Spleen (tissue), 11 donors: Measurements from ENCODE around the gene LBHD1. TPM values are rescaled to one million over a fixed set of nuclear protein-coding genes. Genes with fewer than 3 reads are reported as not detected.

Experiments used
- DNase-seq: peaks from one replicate; pipeline ENCODE4 v3.0.0-alpha.2; 2020
- H3K27ac ChIP-seq, 8 donors: fragments of 200-600 bp; sonication (generic) in 7 of 8; 1 replicate in 4 of 8; 2 replicates in 4 of 8; pipeline versions ENCODE4 v1.5.0 to v1.8.0; 2016 to 2021; ENCODE audit warnings: inconsistent platforms in 4 of 8, mild to moderate bottlenecking in 4 of 8, moderate library complexity in 1 of 8
- H3K27me3 ChIP-seq, 7 donors: fragments of 200-600 bp; sonication (generic) in 6 of 7; replicated peaks in 1 of 7; 1 replicate in 4 of 7; 2 replicates in 3 of 7; pipeline versions ENCODE4 v1.5.0 to v1.8.0; 2016 to 2021; ENCODE audit warnings: inconsistent platforms in 3 of 7, mild to moderate bottlenecking in 1 of 7
- H3K36me3 ChIP-seq, 6 donors: fragments of 200-600 bp; sonication (generic) in 5 of 6; 1 replicate in 4 of 6; 2 replicates in 2 of 6; pipeline versions ENCODE4 v1.5.0 to v1.8.0; 2016 to 2021; ENCODE audit warnings: inconsistent platforms in 2 of 6
- H3K4me1 ChIP-seq, 6 donors: fragments of 200-600 bp; sonication (generic) in 5 of 6; 1 replicate in 3 of 6; 2 replicates in 3 of 6; pipeline versions ENCODE4 v1.5.0 to v1.8.0; 2016 to 2021; ENCODE audit warnings: inconsistent platforms in 3 of 6
- H3K4me3 ChIP-seq, 8 donors: fragments of 200-600 bp; sonication (generic) in 7 of 8; 1 replicate in 4 of 8; 2 replicates in 4 of 8; pipeline versions ENCODE4 v1.5.0 to v1.8.0; 2016 to 2021; ENCODE audit warnings: inconsistent platforms in 4 of 8, mild to moderate bottlenecking in 4 of 8, moderate library complexity in 2 of 8
- H3K9me3 ChIP-seq, 8 donors: fragments of 200-600 bp; sonication (generic) in 7 of 8; 1 replicate in 4 of 8; 2 replicates in 4 of 8; pipeline versions ENCODE4 v1.5.0 to v1.8.0; 2016 to 2021; ENCODE audit warnings: inconsistent platforms in 4 of 8
- POLR2A ChIP-seq, 3 donors: fragments of 450-650 bp; IDR thresholded peaks; one replicate each; pipeline ENCODE4 v1.5.1; 2017; ENCODE audit warnings: antibody characterized with exemption in 3 of 3, mild to moderate bottlenecking in 1 of 3
- POLR2AphosphoS5 ChIP-seq, 3 donors: sonication (generic); formaldehyde crosslinking; IDR thresholded peaks; one replicate each; pipeline ENCODE4 v1.5.1; 2017; ENCODE audit warnings: antibody characterized with exemption in 3 of 3
- WGBS, 5 donors: extraction: QIAGEN DNeasy Blood & Tissue Kit in 3 of 5; methylation state at CpG; one replicate each; pipeline versions ENCODE4 v1.1.5 to v1.1.7; 2013 to 2018; 5-methylcytosine and 5-hydroxymethylcytosine counted together
- intact Hi-C: fragments of 100-400 bp; cut with DNase I; formaldehyde crosslinking; loops from one replicate; pipeline ENCODE4 v1.15.0; 2023; ENCODE audit warnings: low total_unique reads
- polyA plus RNA-seq, 3 donors: library from polyadenylated mRNA; stranded (reverse); fragments of 200-250 nt; gene quantifications; one replicate each; pipeline ENCODE4 v1.2.1, GENCODE V29; 2013
- total RNA-seq, 7 donors: library from RNA; depleted of rRNA in 3 of 7; stranded (reverse); fragments of >200 nt in 3 of 7; fragmentation: NEBNext Ultra II Directional in 4 of 7; extraction: Animal tissue kit (Norgen Biotek cat#: 25700) in 4 of 7; gene quantifications; one replicate each; pipeline versions ENCODE4 v1.1.0 to v1.2.1, GENCODE V29; 2016 to 2021
- TF ChIP-seq, protein P1 (sequence below), 11 experiments: fragments of 200-600 bp in 7 of 11; fragments of 450-650 bp in 4 of 11; sonication (generic) in 4 of 11; IDR thresholded peaks in 8 of 11; conservative IDR thresholded peaks in 3 of 11; 1 replicate in 7 of 11; 2 replicates in 4 of 11; pipeline versions ENCODE4 v1.4.0 to v1.8.0; 2016 to 2021; ENCODE audit warnings: antibody characterized with exemption in 11 of 11, inconsistent platforms in 4 of 11, mild to moderate bottlenecking in 1 of 11
- donor health status: healthy with polysubstance abuse.
- donor health status: DM: no; HTN: no; CAD: no; lungs with moderate emphysema.
- donor health status: DM: no; HTN: no; CAD: no.
- donor health status: Bipolar disorder and iron deficiency.
- donor health status: healthy.
- donor health status: DM: no; HTN: no; CAD: no.
- donor health status: DM: yes; HTN: yes; CAD: no.

Gene LBHD1
- total and polyA plus RNA-seq, 10 donors = 7.3 to 21.2 (median 13.3) TPM

DNA sequence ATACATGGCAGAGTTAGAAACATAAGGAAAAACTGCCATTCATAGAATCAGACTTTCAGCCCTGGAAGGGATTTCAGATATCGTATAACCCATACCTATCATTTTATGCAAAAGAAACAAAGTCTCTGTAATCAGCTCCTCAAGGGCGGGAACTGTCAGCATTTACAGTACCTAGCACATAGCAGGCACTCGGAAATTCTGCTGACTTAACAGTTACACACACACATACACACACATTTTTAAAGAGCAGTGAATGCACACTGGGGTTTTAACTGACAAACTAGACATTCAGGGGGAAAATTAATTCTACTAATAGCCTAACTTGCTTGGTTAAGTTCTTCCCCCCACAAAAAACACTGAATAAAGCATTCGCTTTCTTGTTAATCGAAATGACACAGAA, 44.1 kb upstream of the LBHD1 start:
- Histone ChIP-seq H3K4me3 (no peak overlapping the region), H3K27ac (no peak overlapping the region), H3K9me3 (no peaks in the 10 kb centered on the region), H3K36me3 (peaks cover 6 to 100% (median 96%) of the 10 kb centered on the region in 6 donors), H3K27me3 (no peaks in the 10 kb centered on the region), H3K4me1 (peaks cover 0 to 85% (median 25%) of the 10 kb centered on the region in 6 donors)
- no peak for DNase-seq
- intact Hi-C loops = no loop called here
- WGBS, 5 donors = 89 to 97% (median 91%) methylated on average over 5 of the region's 5 CpGs
- TF ChIP-seq POLR2A (IDR thresholded peaks at IDR 0.05) (no peak), POLR2AphosphoS5 (IDR thresholded peaks at IDR 0.05) (no peak)
- TF ChIP-seq, protein P1, sequence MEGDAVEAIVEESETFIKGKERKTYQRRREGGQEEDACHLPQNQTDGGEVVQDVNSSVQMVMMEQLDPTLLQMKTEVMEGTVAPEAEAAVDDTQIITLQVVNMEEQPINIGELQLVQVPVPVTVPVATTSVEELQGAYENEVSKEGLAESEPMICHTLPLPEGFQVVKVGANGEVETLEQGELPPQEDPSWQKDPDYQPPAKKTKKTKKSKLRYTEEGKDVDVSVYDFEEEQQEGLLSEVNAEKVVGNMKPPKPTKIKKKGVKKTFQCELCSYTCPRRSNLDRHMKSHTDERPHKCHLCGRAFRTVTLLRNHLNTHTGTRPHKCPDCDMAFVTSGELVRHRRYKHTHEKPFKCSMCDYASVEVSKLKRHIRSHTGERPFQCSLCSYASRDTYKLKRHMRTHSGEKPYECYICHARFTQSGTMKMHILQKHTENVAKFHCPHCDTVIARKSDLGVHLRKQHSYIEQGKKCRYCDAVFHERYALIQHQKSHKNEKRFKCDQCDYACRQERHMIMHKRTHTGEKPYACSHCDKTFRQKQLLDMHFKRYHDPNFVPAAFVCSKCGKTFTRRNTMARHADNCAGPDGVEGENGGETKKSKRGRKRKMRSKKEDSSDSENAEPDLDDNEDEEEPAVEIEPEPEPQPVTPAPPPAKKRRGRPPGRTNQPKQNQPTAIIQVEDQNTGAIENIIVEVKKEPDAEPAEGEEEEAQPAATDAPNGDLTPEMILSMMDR (IDR thresholded peaks at IDR 0.05 in 8 of 11, conservative IDR thresholded peaks at IDR 0.05 in 3 of 11) = no peak

DNA sequence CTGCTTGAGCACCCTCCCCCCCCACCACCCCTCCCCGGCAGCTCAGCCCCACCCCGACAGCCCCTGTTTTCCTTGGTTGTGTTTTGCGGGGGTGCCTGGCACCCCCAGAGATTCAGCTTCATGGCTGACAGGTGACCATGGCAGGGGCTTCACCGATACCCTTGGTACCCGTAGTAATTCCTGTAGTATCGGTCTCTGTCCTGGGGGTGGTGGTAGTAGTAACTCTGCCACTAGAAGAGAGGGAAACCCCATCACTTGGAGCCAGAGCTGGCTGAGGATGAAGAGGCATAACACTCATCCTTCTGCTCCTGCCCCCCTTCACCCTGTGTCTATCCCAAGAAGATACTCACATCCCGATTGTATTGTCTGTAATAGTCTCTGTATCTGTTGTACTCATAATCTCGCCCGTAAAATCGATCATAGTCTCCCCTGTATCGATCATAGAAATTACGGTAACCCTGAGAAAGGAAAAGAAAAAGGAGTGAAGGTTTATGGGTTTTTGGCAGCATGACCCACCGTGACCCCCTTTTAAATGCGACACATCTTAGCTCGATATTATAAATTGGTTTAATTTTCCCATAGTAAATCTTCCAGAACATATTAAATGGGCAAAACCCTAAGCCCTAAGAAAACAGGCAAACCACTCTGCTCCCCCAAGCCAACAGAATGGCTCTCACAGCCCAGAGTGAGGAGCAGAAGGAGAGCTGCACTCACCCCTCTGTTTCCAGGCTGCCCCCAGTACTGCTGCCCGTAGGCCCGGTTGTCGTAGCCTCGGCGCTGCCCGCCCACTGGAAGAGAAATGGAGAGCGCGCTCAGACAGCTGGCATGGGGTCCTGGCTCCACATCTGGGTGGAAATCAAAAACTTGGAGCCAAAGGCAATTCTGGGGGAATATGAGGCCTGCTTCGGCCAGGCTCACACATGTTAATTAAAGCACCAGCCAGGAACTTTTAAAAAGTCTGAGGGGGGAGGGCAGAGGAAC, 43.4 kb upstream of the LBHD1 start:
- 89 to 97% (median 94%) methylated on average over 23 to 24 of the region's 24 CpGs for WGBS, 5 donors
- no peaks in the 10 kb centered on the region for H3K9me3 ChIP-seq
- H3K27ac ChIP-seq = no peak overlapping the region
- intact Hi-C loops = no loop called here
- no peak for TF ChIP-seq POLR2A (IDR thresholded peaks at IDR 0.05)
- TF ChIP-seq POLR2AphosphoS5 (IDR thresholded peaks at IDR 0.05) = peak in 2 of 3 donors; percentile 27 to 61
- TF ChIP-seq, protein P1 (IDR thresholded peaks at IDR 0.05 in 8 of 11, conservative IDR thresholded peaks at IDR 0.05 in 3 of 11) = no peak
- no peak overlapping the region for H3K4me3 ChIP-seq
- H3K27me3 ChIP-seq = no peaks in the 10 kb centered on the region
- H3K4me1 ChIP-seq = peaks cover 2 to 87% (median 28%) of the 10 kb centered on the region in 6 donors
- no peak for DNase-seq
- peaks cover 5 to 100% (median 93%) of the 10 kb centered on the region in 6 donors for H3K36me3 ChIP-seq

DNA sequence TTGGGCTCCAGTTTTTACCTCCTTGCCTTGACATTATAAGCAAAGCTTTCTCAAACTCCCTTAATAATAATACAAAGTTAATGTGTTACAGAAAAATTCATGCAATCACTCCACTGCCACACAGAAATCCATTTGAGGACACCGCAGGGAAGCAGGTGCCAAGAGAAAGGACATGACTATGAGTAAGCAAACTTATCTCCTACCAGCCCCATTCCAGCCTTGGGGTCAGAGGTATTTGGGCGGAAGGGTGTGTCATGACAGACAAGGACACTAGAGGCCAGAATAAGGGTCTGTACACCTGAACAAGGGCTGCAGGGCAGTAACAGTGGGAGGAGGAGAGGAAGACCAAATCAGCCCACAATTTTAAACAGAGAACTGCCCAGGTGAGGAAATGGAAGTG, 41.3 kb upstream of the LBHD1 start:
- no peak for DNase-seq
- WGBS, 5 donors = 83 to 89% (median 85%) methylated on average over 2 of the region's 2 CpGs
- Histone ChIP-seq H3K27ac (peak overlapping the region; percentile 5 to 61 (median 46)), H3K9me3 (no peaks in the 10 kb centered on the region), H3K36me3 (peaks cover 0 to 83% (median 74%) of the 10 kb centered on the region in 6 donors), H3K4me3 (no peak overlapping the region), H3K4me1 (peaks cover 14 to 86% (median 43%) of the 10 kb centered on the region in 6 donors), H3K27me3 (no peaks in the 10 kb centered on the region)
- TF ChIP-seq POLR2AphosphoS5 (IDR thresholded peaks at IDR 0.05) = peak in 1 of 3 donors; percentile 20
- TF ChIP-seq, protein P1 (IDR thresholded peaks at IDR 0.05 in 8 of 11, conservative IDR thresholded peaks at IDR 0.05 in 3 of 11) = no peak
- TF ChIP-seq POLR2A (IDR thresholded peaks at IDR 0.05) = no peak
- intact Hi-C loops = no loop called here

DNA sequence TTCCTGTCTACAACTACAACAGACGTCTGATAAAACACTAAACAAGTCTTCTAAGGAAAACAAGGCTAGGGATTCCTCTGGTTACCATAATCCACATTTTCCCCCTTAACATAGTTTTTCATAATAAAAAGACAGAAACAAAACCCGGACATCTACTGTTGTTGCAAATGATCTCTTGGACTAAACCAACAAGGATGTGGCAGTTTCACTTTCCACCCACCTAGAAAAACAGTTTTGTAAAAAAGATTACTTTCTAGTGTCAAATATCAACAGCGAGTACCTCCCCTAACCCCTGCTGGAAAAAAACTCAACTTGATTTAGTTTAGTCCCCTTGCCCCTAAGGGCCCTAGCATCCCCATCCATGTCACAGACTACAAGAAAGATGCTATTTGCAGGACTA, 40.8 kb upstream of the LBHD1 start:
- DNase-seq = no peak
- no peak overlapping the region for H3K4me3 ChIP-seq
- no peaks in the 10 kb centered on the region for H3K9me3 ChIP-seq
- H3K27me3 ChIP-seq = no peaks in the 10 kb centered on the region
- peak overlapping the region in 6 of 8 donors; percentile 39 to 61 (median 48) for H3K27ac ChIP-seq
- intact Hi-C loops = no loop called here
- TF ChIP-seq POLR2A (IDR thresholded peaks at IDR 0.05) = no peak
- no peak for TF ChIP-seq POLR2AphosphoS5 (IDR thresholded peaks at IDR 0.05)
- TF ChIP-seq, protein P1 (IDR thresholded peaks at IDR 0.05 in 8 of 11, conservative IDR thresholded peaks at IDR 0.05 in 3 of 11) = no peak
- H3K36me3 ChIP-seq = peaks cover 0 to 78% (median 69%) of the 10 kb centered on the region in 6 donors
- peaks cover 15 to 86% (median 48%) of the 10 kb centered on the region in 6 donors for H3K4me1 ChIP-seq
- WGBS, 5 donors = 57 to 67% (median 65%) methylated on average over 3 of the region's 3 CpGs
